GM19025 (cell line): ENCODE data around the gene CXCL12.

Experiments used
- ATAC-seq: cut with Tn5 transposase; IDR thresholded peaks from one replicate; pipeline ENCODE4 v1.9.1; 2021; ENCODE audit warnings: mild to moderate bottlenecking, low read depth, moderate library complexity; ENCODE audit not compliant: unreplicated experiment

The CXCL12 gene

GRCh38 chr10:44386546-44387052, 1.7 kb upstream of the CXCL12 start:
- no peak for ATAC-seq

- ATAC-seq = no peak
These were observed 972 bp upstream of the CXCL12 start for GRCh38 chr10:44385696-44386441.

GRCh38 chr10:44384601-44385025, 284 bp downstream of the CXCL12 start:
- no peak for ATAC-seq

GRCh38 chr10:44383749-44384600, 922 bp downstream of the CXCL12 start:
- no peak for ATAC-seq

- ATAC-seq = no peak
These were observed 1.7 kb downstream of the CXCL12 start for GRCh38 chr10:44382981-44383748.

- no peak for ATAC-seq
These were observed 2.6 kb downstream of the CXCL12 start for GRCh38 chr10:44382131-44382858.

- ATAC-seq = no peak
These were observed 3.9 kb downstream of the CXCL12 start for GRCh38 chr10:44380829-44381600.

GRCh38 chr10:44379907-44380306, 5.0 kb downstream of the CXCL12 start:
- ATAC-seq = no peak

- no peak for ATAC-seq
These were observed 6.3 kb downstream of the CXCL12 start for GRCh38 chr10:44378626-44379025.

GRCh38 chr10:44377651-44378310, 7.1 kb downstream of the CXCL12 start:
- no peak for ATAC-seq

- no peak for ATAC-seq
These were observed 8.3 kb downstream of the CXCL12 start for GRCh38 chr10:44376472-44377099.

- ATAC-seq = no peak
These were observed 10.7 kb downstream of the CXCL12 start for GRCh38 chr10:44374155-44374554.

GRCh38 chr10:44373341-44373995, 11.4 kb downstream of the CXCL12 start:
- no peak for ATAC-seq

GRCh38 chr10:44372181-44372580, 12.7 kb downstream of the CXCL12 start:
- no peak for ATAC-seq

- no peak for ATAC-seq
These were observed 14.1 kb downstream of the CXCL12 start for GRCh38 chr10:44370731-44371248.

GRCh38 chr10:44369854-44370253, 15.0 kb downstream of the CXCL12 start:
- ATAC-seq = no peak

- ATAC-seq = no peak
These were observed 15.6 kb downstream of the CXCL12 start for GRCh38 chr10:44369296-44369695.

GRCh38 chr10:44368637-44369036, 16.3 kb downstream of the CXCL12 start:
- ATAC-seq = no peak
